Measurements from ENCODE around the gene BTBD16. TPM values are rescaled to one million over a fixed set of nuclear protein-coding genes. Genes with fewer than 3 reads are reported as not detected.

Gene BTBD16
- polyA plus RNA-seq, 3 donors, result not detected

DNA sequence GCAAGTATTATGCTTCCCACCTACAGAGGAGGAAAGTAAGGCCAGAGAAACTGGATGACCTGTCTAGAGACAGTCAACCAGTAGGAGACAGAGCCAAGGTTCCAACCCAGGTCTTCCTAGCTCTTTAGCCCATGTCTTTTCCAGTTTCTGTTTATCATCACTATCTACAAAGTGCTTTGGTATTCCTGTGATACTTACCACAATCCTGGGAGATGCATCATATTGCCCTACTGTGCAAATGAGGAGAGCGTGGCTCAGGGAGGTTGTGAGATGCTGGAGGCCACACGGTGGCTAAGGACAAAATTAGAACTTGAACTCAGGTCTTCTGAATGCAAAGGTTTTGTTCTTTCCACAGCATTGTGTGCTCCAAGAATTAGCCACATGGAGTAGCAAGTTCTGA lies 92.2 kb downstream of the BTBD16 start:
- H3K79me2 ChIP-seq (ENCODE audit: insufficient read depth, low read length), result no peaks in the 10 kb centered on the region
- intact Hi-C loops (cut with micrococcal nuclease), result no loop called here
- no peak for DNase-seq
- no peak overlapping the region for H3K4me3 ChIP-seq (replicated peaks in 1 of 3; ENCODE audit: low read depth in 2 of 3, low read length in 3 of 3)
- H3K4me2 ChIP-seq (replicated peaks; ENCODE audit: extremely low read depth, low read length, poor library complexity, severe bottlenecking), result no peak overlapping the region
- H3K27me3 Mint-ChIP-seq (ENCODE audit: low read depth in 3 of 3), result peaks cover 14 to 21% (median 18%) of the 10 kb centered on the region in 3 donors
- H3K27ac Mint-ChIP-seq, result no peak overlapping the region
- TF ChIP-seq, protein P1, sequence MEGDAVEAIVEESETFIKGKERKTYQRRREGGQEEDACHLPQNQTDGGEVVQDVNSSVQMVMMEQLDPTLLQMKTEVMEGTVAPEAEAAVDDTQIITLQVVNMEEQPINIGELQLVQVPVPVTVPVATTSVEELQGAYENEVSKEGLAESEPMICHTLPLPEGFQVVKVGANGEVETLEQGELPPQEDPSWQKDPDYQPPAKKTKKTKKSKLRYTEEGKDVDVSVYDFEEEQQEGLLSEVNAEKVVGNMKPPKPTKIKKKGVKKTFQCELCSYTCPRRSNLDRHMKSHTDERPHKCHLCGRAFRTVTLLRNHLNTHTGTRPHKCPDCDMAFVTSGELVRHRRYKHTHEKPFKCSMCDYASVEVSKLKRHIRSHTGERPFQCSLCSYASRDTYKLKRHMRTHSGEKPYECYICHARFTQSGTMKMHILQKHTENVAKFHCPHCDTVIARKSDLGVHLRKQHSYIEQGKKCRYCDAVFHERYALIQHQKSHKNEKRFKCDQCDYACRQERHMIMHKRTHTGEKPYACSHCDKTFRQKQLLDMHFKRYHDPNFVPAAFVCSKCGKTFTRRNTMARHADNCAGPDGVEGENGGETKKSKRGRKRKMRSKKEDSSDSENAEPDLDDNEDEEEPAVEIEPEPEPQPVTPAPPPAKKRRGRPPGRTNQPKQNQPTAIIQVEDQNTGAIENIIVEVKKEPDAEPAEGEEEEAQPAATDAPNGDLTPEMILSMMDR (IDR thresholded peaks at IDR 0.05), result no peak
- WGBS (ENCODE audit: insufficient coverage), result 93% methylated on average over 2 of the region's 2 CpGs
- H3K4me1 ChIP-seq (ENCODE audit: control insufficient read depth in 1 of 2, insufficient read depth in 2 of 2, low read length in 2 of 2), result no peaks in the 10 kb centered on the region
- no peak overlapping the region for H3K9ac ChIP-seq (ENCODE audit: insufficient read depth, low read length, poor library complexity, severe bottlenecking)
- no peaks in the 10 kb centered on the region for H4K20me1 ChIP-seq (ENCODE audit: insufficient read depth, low read length)
- H3K27me3 ChIP-seq (ENCODE audit: control insufficient read depth in 2 of 2, insufficient read depth in 2 of 2, low read length in 2 of 2), result no peaks in the 10 kb centered on the region
- no peak overlapping the region for H3K4me3 Mint-ChIP-seq
- no peak overlapping the region for H3K27ac ChIP-seq (ENCODE audit: low read depth in 1 of 2, low read length in 2 of 2)
- H3K9me3 Mint-ChIP-seq, result peaks cover 0 to 14% (median 7%) of the 10 kb centered on the region in 7 donors
- no peaks in the 10 kb centered on the region for H3K9me3 ChIP-seq (replicated peaks in 1 of 2; ENCODE audit: control insufficient read depth in 1 of 2, insufficient read depth in 1 of 2, low read length in 2 of 2)
- no peak overlapping the region for H2AFZ ChIP-seq (ENCODE audit: insufficient read depth, low read depth, low read length, poor library complexity, severe bottlenecking)
- no peaks in the 10 kb centered on the region for H3K36me3 ChIP-seq (replicated peaks in 1 of 2; ENCODE audit: control insufficient read depth in 1 of 2, insufficient read depth in 2 of 2, low read length in 2 of 2)
- H3K4me1 Mint-ChIP-seq, result no peaks in the 10 kb centered on the region
- H3K36me3 Mint-ChIP-seq, result no peaks in the 10 kb centered on the region

DNA sequence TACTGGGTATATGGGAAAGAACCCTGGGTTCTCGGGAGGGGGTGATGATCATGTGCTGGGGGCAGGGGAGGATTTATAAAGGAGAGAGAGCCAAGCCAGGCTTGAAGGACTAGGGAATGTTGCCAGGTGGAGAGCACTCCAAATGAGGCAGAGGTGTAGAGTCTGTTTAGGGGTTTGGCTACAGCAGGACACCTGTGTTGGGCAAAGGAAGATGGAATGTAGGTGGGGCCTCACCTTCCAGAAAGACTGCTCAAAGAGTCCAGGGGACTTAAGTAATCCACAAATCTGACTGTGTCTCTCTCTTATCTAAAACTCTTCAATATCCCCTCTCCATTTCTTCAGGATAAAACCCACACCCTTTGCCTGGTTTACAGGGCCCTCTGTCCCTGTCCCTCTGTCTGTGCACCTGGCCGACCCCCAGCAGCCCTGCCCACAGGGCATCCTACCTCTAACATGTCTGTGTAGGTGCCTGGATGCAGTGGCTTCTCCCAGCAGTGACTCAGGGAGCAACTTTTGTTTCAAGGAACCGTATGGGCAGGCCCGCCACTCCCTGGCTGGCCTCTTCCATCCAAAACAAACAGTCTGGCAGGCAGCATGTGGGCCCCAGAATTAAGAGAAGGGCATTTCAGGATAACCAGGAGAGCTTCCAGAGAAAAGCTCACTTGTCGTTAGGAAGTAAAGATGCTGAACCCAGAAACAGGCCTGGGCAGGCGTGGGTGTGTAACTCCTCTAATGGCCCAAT lies 92.8 kb downstream of the BTBD16 start:
- Mint-ChIP-seq H3K36me3 (no peaks in the 10 kb centered on the region), H3K4me3 (no peak overlapping the region), H3K27me3 (ENCODE audit: low read depth in 3 of 3) (peaks cover 17 to 22% (median 21%) of the 10 kb centered on the region in 3 donors), H3K9me3 (peaks cover 0 to 10% (median 2%) of the 10 kb centered on the region in 7 donors), H3K27ac (no peak overlapping the region), H3K4me1 (no peaks in the 10 kb centered on the region)
- Histone ChIP-seq H3K79me2 (ENCODE audit: insufficient read depth, low read length) (no peaks in the 10 kb centered on the region), H3K4me2 (replicated peaks; ENCODE audit: extremely low read depth, low read length, poor library complexity, severe bottlenecking) (no peak overlapping the region), H4K20me1 (ENCODE audit: insufficient read depth, low read length) (no peaks in the 10 kb centered on the region), H3K9me3 (replicated peaks in 1 of 2; ENCODE audit: control insufficient read depth in 1 of 2, insufficient read depth in 1 of 2, low read length in 2 of 2) (no peaks in the 10 kb centered on the region), H3K4me1 (ENCODE audit: control insufficient read depth in 1 of 2, insufficient read depth in 2 of 2, low read length in 2 of 2) (no peaks in the 10 kb centered on the region), H3K36me3 (replicated peaks in 1 of 2; ENCODE audit: control insufficient read depth in 1 of 2, insufficient read depth in 2 of 2, low read length in 2 of 2) (no peaks in the 10 kb centered on the region), H2AFZ (ENCODE audit: insufficient read depth, low read depth, low read length, poor library complexity, severe bottlenecking) (no peak overlapping the region), H3K27ac (ENCODE audit: low read depth in 1 of 2, low read length in 2 of 2) (no peak overlapping the region), H3K27me3 (ENCODE audit: control insufficient read depth in 2 of 2, insufficient read depth in 2 of 2, low read length in 2 of 2) (no peaks in the 10 kb centered on the region), H3K9ac (ENCODE audit: insufficient read depth, low read length, poor library complexity, severe bottlenecking) (no peak overlapping the region), H3K4me3 (replicated peaks in 1 of 3; ENCODE audit: low read depth in 2 of 3, low read length in 3 of 3) (no peak overlapping the region)
- DNase-seq, result no peak
- intact Hi-C loops (cut with micrococcal nuclease), result no loop called here
- 96% methylated on average over 3 of the region's 6 CpGs for WGBS (ENCODE audit: insufficient coverage)
- TF ChIP-seq, protein P1 (IDR thresholded peaks at IDR 0.05), result no peak
